ENCODE results near the gene TBC1D5. TPM values are rescaled to one million over a fixed set of nuclear protein-coding genes. Genes with fewer than 3 reads are reported as not detected.

The TBC1D5 gene
- polyA plus RNA-seq, 1 experiment = 44.6 TPM

DNA sequence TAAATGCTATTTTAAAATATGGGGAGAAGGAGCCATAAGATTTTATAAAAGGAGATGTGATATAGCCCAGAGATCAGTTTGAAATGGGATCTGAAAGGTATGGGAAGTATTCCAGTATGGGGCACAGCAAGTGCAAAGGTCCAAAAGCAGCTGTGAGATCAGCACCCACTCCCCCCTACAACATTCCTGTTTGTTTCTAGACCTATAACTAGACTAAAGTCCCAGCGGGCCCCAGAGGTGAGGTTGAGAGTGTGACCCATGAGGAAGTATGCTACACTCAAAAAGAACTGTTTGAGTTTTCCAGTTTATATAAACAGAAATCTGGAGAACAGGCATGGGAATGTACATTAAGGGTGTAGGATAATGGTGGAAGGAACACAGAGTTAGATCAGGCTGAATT is 152.5 kb downstream of the TBC1D5 start:
- TF ChIP-seq, protein P1, sequence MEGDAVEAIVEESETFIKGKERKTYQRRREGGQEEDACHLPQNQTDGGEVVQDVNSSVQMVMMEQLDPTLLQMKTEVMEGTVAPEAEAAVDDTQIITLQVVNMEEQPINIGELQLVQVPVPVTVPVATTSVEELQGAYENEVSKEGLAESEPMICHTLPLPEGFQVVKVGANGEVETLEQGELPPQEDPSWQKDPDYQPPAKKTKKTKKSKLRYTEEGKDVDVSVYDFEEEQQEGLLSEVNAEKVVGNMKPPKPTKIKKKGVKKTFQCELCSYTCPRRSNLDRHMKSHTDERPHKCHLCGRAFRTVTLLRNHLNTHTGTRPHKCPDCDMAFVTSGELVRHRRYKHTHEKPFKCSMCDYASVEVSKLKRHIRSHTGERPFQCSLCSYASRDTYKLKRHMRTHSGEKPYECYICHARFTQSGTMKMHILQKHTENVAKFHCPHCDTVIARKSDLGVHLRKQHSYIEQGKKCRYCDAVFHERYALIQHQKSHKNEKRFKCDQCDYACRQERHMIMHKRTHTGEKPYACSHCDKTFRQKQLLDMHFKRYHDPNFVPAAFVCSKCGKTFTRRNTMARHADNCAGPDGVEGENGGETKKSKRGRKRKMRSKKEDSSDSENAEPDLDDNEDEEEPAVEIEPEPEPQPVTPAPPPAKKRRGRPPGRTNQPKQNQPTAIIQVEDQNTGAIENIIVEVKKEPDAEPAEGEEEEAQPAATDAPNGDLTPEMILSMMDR (IDR thresholded peaks at IDR 0.05; ENCODE audit: low read depth, low read length) = no peak
- ChIA-PET CTCF (no interaction called here), POLR2A (no interaction called here)
- DNase-seq (ENCODE audit: low read depth, low spot score) = no peak
- H3K27ac ChIP-seq (ENCODE audit: low read depth, low read length) = no peak overlapping the region
- H3K4me3 ChIP-seq (ENCODE audit: low read depth, low read length) = no peak overlapping the region
- H3K9me3 ChIP-seq (ENCODE audit: control insufficient read depth, insufficient read depth, low read length) = peaks cover 9% of the 10 kb centered on the region
- no peaks in the 10 kb centered on the region for H3K27me3 ChIP-seq (ENCODE audit: control insufficient read depth, insufficient read depth, low read length)

DNA sequence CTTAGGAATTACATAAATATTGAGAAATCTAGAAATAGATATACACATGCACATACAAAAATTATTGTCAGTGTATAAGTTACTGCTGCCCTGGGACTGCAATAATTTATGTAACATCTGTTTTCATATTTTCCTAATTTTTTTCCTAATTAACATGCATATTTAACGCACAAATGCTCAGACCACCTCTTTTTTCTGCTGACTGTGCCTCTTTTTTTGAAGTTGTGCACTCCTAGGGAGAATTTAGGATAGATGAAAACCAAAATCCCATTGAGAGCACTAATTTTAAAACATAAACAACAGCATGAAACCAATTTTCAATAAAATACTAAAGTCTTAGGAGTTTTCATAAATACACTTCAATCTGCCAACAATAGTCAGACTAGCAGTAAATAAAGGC is 154.0 kb downstream of the TBC1D5 start:
- CTCF ChIA-PET = no interaction called here
- no peak overlapping the region for H3K27ac ChIP-seq (ENCODE audit: low read depth, low read length)
- H3K27me3 ChIP-seq (ENCODE audit: control insufficient read depth, insufficient read depth, low read length) = no peaks in the 10 kb centered on the region
- TF ChIP-seq, protein P1 (IDR thresholded peaks at IDR 0.05; ENCODE audit: low read depth, low read length) = no peak
- H3K9me3 ChIP-seq (ENCODE audit: control insufficient read depth, insufficient read depth, low read length) = peaks cover 9% of the 10 kb centered on the region
- no peak for DNase-seq (ENCODE audit: low read depth, low spot score)
- H3K4me3 ChIP-seq (ENCODE audit: low read depth, low read length) = no peak overlapping the region
- POLR2A ChIA-PET = no interaction called here

DNA sequence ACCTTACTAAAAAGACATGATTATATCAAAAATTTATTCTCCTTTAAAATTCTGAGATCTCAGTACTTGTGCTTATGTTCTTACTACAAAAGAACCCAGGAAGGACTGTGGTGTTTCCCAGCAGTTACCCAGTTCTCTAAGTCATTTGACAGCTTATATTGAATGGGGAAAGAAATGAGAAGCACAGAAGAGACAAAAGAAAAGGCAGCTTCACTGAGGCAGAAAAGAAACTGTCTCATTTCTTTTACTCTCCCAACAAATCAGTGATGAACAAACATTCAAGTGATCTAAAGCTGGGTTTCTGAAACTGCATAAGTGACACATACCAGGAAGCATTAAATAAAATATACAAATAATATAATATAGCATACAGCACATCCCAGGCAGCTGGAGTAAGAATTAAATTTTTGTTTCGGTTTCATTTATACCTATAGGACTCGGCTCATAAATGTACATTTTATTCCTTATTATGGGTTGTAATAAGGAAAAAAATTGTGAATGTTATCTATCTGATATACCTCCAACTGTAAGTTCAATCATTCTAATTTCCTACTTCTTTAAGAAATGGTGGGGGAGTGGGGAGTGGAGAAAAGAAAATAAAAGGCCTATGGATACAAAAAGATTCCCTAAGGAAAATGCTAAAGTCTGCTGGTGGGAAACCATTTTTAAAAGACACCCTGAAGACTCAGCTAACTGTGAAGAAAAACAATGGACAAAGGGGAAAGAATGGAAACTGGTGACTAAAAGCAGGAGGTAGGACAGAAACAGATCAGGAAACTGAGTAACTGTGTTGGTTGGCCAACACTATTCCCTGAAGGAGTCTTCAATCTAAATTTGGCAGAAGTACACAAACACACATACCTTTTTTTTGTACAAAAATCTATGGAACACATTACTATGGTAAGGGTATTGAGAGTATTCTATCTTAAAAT is 156.8 kb downstream of the TBC1D5 start:
- TF ChIP-seq, protein P1 (IDR thresholded peaks at IDR 0.05; ENCODE audit: low read depth, low read length) = no peak
- no peaks in the 10 kb centered on the region for H3K27me3 ChIP-seq (ENCODE audit: control insufficient read depth, insufficient read depth, low read length)
- no peak for DNase-seq (ENCODE audit: low read depth, low spot score)
- H3K27ac ChIP-seq (ENCODE audit: low read depth, low read length) = no peak overlapping the region
- H3K4me3 ChIP-seq (ENCODE audit: low read depth, low read length) = no peak overlapping the region
- CTCF ChIA-PET = interaction anchor here (1.1 kb wide), 1 partner anchor 255 kb away, joined by 3 read pairs; no protein-coding TSS in a partner anchor
- H3K9me3 ChIP-seq (ENCODE audit: control insufficient read depth, insufficient read depth, low read length) = peaks cover 5% of the 10 kb centered on the region
- POLR2A ChIA-PET = interaction anchor here (0.5 kb wide), 1 partner anchor 53 kb away, joined by 3 read pairs; no protein-coding TSS in a partner anchor

- H3K4me3 ChIP-seq (ENCODE audit: low read depth, low read length) = no peak overlapping the region
- POLR2A ChIA-PET = no interaction called here
- CTCF ChIA-PET = no interaction called here
- H3K27ac ChIP-seq (ENCODE audit: low read depth, low read length) = no peak overlapping the region
- H3K27me3 ChIP-seq (ENCODE audit: control insufficient read depth, insufficient read depth, low read length) = no peaks in the 10 kb centered on the region
- TF ChIP-seq, protein P1 (IDR thresholded peaks at IDR 0.05; ENCODE audit: low read depth, low read length) = no peak
- H3K9me3 ChIP-seq (ENCODE audit: control insufficient read depth, insufficient read depth, low read length) = no peaks in the 10 kb centered on the region
- DNase-seq (ENCODE audit: low read depth, low spot score) = no peak
Measured at GRCh38 chr3:17584066-17584465, 158.4 kb downstream of the TBC1D5 start.

GRCh38 chr3:17583530-17583929 is 158.9 kb downstream of the TBC1D5 start:
- CTCF ChIA-PET = no interaction called here
- Histone ChIP-seq H3K4me3 (ENCODE audit: low read depth, low read length) (no peak overlapping the region), H3K27ac (ENCODE audit: low read depth, low read length) (no peak overlapping the region), H3K9me3 (ENCODE audit: control insufficient read depth, insufficient read depth, low read length) (no peaks in the 10 kb centered on the region), H3K27me3 (ENCODE audit: control insufficient read depth, insufficient read depth, low read length) (no peaks in the 10 kb centered on the region)
- no peak for DNase-seq (ENCODE audit: low read depth, low spot score)
- POLR2A ChIA-PET = no interaction called here
- TF ChIP-seq, protein P1 (IDR thresholded peaks at IDR 0.05; ENCODE audit: low read depth, low read length) = no peak

All from AG04450 (cell line).